B cell (primary cell): ENCODE measurements around the gene HBG2. TPM values are rescaled to one million over a fixed set of nuclear protein-coding genes. Genes with fewer than 3 reads are reported as not detected.

Experiments
- ATAC-seq: fragments of 200-7000 bp; cut with Tn5 transposase; one replicate; pipeline ENCODE4 v1.10.0; 2021; ENCODE audit warnings: low read depth, mild to moderate bottlenecking, moderate number of reproducible peaks, moderate library complexity
- CTCF ChIA-PET: fragments of 350-600 bp; sonication (Branson Sonifier 250); formaldehyde crosslinking; loops from one replicate; lab custom pipeline; 2021; ENCODE audit warnings: antibody characterized with exemption, inconsistent platforms; lab: Charles Lee
- POLR2A ChIA-PET: fragments of 350-600 bp; sonication (Branson Sonifier 250); formaldehyde crosslinking; loops from one replicate; lab custom pipeline; 2021; ENCODE audit warnings: antibody characterized with exemption; lab: Charles Lee
- DNase-seq: peaks from one replicate; pipeline ENCODE4 v3.0.0; 2013
- H2AFZ ChIP-seq: 2 replicates; pipeline ENCODE4 v1.6.1; 2012; ENCODE audit warnings: mild to moderate bottlenecking, low read depth, low read length; ENCODE audit not compliant: insufficient read depth, poor library complexity, severe bottlenecking
- H3K27ac ChIP-seq, 2 donors: 1 replicate in 1 of 2; 2 replicates in 1 of 2; pipeline ENCODE4 v1.5.1; 2012 to 2013; ENCODE audit warnings: low read length in 2 of 2, mild to moderate bottlenecking in 2 of 2, moderate library complexity in 1 of 2
- H3K27me3 ChIP-seq, 4 experiments: fragments of 200-600 bp in 1 of 4; sonication (generic) in 1 of 4; replicated peaks in 1 of 4; 1 replicate in 2 of 4; 2 replicates in 2 of 4; pipeline versions ENCODE4 v1.6.1 to v1.7.0; 2013 to 2016; ENCODE audit warnings: low read length in 3 of 4, mild to moderate bottlenecking in 2 of 4, mixed read lengths in 1 of 4, moderate library complexity in 1 of 4; ENCODE audit not compliant: insufficient read depth in 4 of 4, control insufficient read depth in 3 of 4; ENCODE audit errors: control extremely low read depth in 1 of 4
- H3K36me3 ChIP-seq, 2 experiments: replicated peaks in 1 of 2; 1 replicate in 1 of 2; 2 replicates in 1 of 2; pipeline versions ENCODE4 v1.6.1 to v1.7.1; 2013; ENCODE audit warnings: low read length in 1 of 2; ENCODE audit not compliant: insufficient read depth in 2 of 2, control insufficient read depth in 1 of 2; ENCODE audit errors: control extremely low read depth in 1 of 2, extremely low read depth in 1 of 2
- H3K4me1 ChIP-seq, 2 donors: fragments of 200-600 bp in 1 of 2; sonication (generic) in 1 of 2; 1 replicate in 1 of 2; 2 replicates in 1 of 2; pipeline versions ENCODE4 v1.5.1 to v1.6.1; 2013 to 2017; ENCODE audit warnings: low read length in 2 of 2; ENCODE audit not compliant: control insufficient read depth in 2 of 2, insufficient read depth in 2 of 2
- H3K4me2 ChIP-seq: replicated peaks from 2 replicates; pipeline ENCODE3; 2012; ENCODE audit warnings: mild to moderate bottlenecking, low read depth, low read length; ENCODE audit not compliant: poor library complexity, severe bottlenecking
- H3K4me3 ChIP-seq, 5 experiments: fragments of 200-600 bp in 1 of 5; sonication (generic) in 1 of 5; 1 replicate in 3 of 5; 2 replicates in 2 of 5; pipeline versions ENCODE4 v1.5.1 to v1.7.0; 2011 to 2016; ENCODE audit warnings: low read length in 4 of 5, mild to moderate bottlenecking in 4 of 5, low read depth in 2 of 5, control low read depth in 1 of 5, moderate library complexity in 1 of 5; ENCODE audit not compliant: insufficient read depth in 1 of 5; ENCODE audit errors: control extremely low read depth in 1 of 5, extremely low read depth in 1 of 5
- H3K79me2 ChIP-seq: fragments of 200-600 bp; sonication (generic); one replicate; pipeline ENCODE4 v1.6.0; 2016; ENCODE audit warnings: low read length; ENCODE audit not compliant: control insufficient read depth, insufficient read depth
- H3K9ac ChIP-seq: fragments of 200-600 bp; sonication (generic); 2 replicates; pipeline ENCODE4 v1.6.1; 2017; ENCODE audit warnings: mild to moderate bottlenecking, low read length, moderate library complexity
- H3K9me3 ChIP-seq, 3 donors: one replicate each; pipeline versions ENCODE4 v1.6.1 to v1.7.1; 2013; ENCODE audit warnings: low read length in 2 of 3; ENCODE audit not compliant: control insufficient read depth in 2 of 3, insufficient read depth in 1 of 3; ENCODE audit errors: control extremely low read depth in 1 of 3
- H4K20me1 ChIP-seq: 2 replicates; pipeline ENCODE4 v1.6.0; 2012; ENCODE audit warnings: mild to moderate bottlenecking, low read length; ENCODE audit not compliant: insufficient read depth, control insufficient read depth, poor library complexity, severe bottlenecking
- H3K27ac Mint-ChIP-seq: one replicate; pipeline ENCODE4 v1.8.0; 2021; ENCODE audit warnings: mixed read lengths
- H3K27me3 Mint-ChIP-seq: one replicate; pipeline ENCODE4 v1.8.0; 2021; ENCODE audit warnings: mixed read lengths
- H3K4me1 Mint-ChIP-seq: one replicate; pipeline ENCODE4 v1.8.0; 2021; ENCODE audit warnings: mixed read lengths
- H3K4me3 Mint-ChIP-seq: one replicate; pipeline ENCODE4 v1.8.0; 2021; ENCODE audit warnings: mixed read lengths
- H3K9me3 Mint-ChIP-seq: one replicate; pipeline ENCODE4 v1.8.0; 2022; ENCODE audit warnings: mixed read lengths; ENCODE audit not compliant: insufficient read depth
- CTCF ChIP-seq: fragments of 200-600 bp; IDR thresholded peaks from one replicate; pipeline ENCODE4 v1.8.0; 2022; ENCODE audit warnings: antibody characterized with exemption, mild to moderate bottlenecking
- EZH2 ChIP-seq: IDR thresholded peaks from 2 replicates; pipeline ENCODE4 v1.6.1; 2012; ENCODE audit warnings: borderline replicate concordance, low read depth, mild to moderate bottlenecking, moderate library complexity, low read length; ENCODE audit not compliant: insufficient read depth, poor library complexity, severe bottlenecking
- WGBS: methylation state at CpG from one replicate; pipeline ENCODE4 v1.1.5; 2013; ENCODE audit warnings: missing lambda C conversion rate; ENCODE audit not compliant: insufficient coverage; 5-methylcytosine and 5-hydroxymethylcytosine counted together
- intact Hi-C: fragments of 100-400 bp; cut with micrococcal nuclease; formaldehyde crosslinking; loops from one replicate; pipeline ENCODE4 v1.10.0; 2022
- polyA plus RNA-seq: library from polyadenylated mRNA; depleted of rRNA; stranded (reverse); fragments of >200 nt; gene quantifications from 2 replicates; pipeline ENCODE4 v1.2.3, GENCODE V29; 2012
- total RNA-seq, 2 donors: library from RNA; stranded (reverse); fragments of 120-200 nt in 1 of 2; gene quantifications; 1 replicate in 1 of 2; 2 replicates in 1 of 2; pipeline versions ENCODE4 v1.2.3 to v1.2.4, GENCODE V29; 2013 to 2022

The HBG2 gene
- total and polyA plus RNA-seq, 2 donors (not counting 1 experiment from before 2014, with no cell fraction given), result not detected

GRCh38 chr11:5239046-5239445 lies 15.5 kb downstream of the HBG2 start:
- no peak overlapping the region for H3K4me2 ChIP-seq
- H4K20me1 ChIP-seq, result no peaks in the 10 kb centered on the region
- Mint-ChIP-seq H3K9me3 (no peaks in the 10 kb centered on the region), H3K27ac (no peak overlapping the region), H3K27me3 (peaks cover 6% of the 10 kb centered on the region), H3K4me1 (peaks cover 6% of the 10 kb centered on the region), H3K4me3 (no peak overlapping the region)
- no peak overlapping the region for H3K9ac ChIP-seq
- no peak overlapping the region for H3K27ac ChIP-seq
- intact Hi-C loops, result no loop called here
- no peaks in the 10 kb centered on the region for H3K27me3 ChIP-seq
- no peak for ATAC-seq
- no peak overlapping the region for H2AFZ ChIP-seq
- H3K4me1 ChIP-seq, result no peaks in the 10 kb centered on the region
- TF ChIP-seq EZH2 (no peak), CTCF (no peak)
- DNase-seq, result no peak
- H3K9me3 ChIP-seq, result no peaks in the 10 kb centered on the region
- ChIA-PET POLR2A (no interaction called here), CTCF (no interaction called here)
- H3K79me2 ChIP-seq, result no peaks in the 10 kb centered on the region
- no peak overlapping the region for H3K4me3 ChIP-seq
- H3K36me3 ChIP-seq, result no peaks in the 10 kb centered on the region

- WGBS, result no CpG with 5 or more reads among the region's 2 CpGs
- CTCF ChIA-PET, result no interaction called here
- Mint-ChIP-seq H3K9me3 (no peaks in the 10 kb centered on the region), H3K4me1 (peaks cover 6% of the 10 kb centered on the region), H3K27me3 (peaks cover 6% of the 10 kb centered on the region), H3K4me3 (no peak overlapping the region), H3K27ac (no peak overlapping the region)
- no peaks in the 10 kb centered on the region for H3K79me2 ChIP-seq
- H3K9me3 ChIP-seq, result no peaks in the 10 kb centered on the region
- H3K4me3 ChIP-seq, result no peak overlapping the region
- H2AFZ ChIP-seq, result no peak overlapping the region
- ATAC-seq (no peak), DNase-seq (no peak)
- intact Hi-C loops, result no loop called here
- H3K4me1 ChIP-seq, result no peaks in the 10 kb centered on the region
- no peaks in the 10 kb centered on the region for H3K36me3 ChIP-seq
- no peak overlapping the region for H3K27ac ChIP-seq
- POLR2A ChIA-PET, result no interaction called here
- H3K4me2 ChIP-seq, result no peak overlapping the region
- H4K20me1 ChIP-seq, result no peaks in the 10 kb centered on the region
- no peaks in the 10 kb centered on the region for H3K27me3 ChIP-seq
- H3K9ac ChIP-seq, result no peak overlapping the region
- no peak for TF ChIP-seq CTCF
- no peak for TF ChIP-seq EZH2
These were observed 16.1 kb downstream of the HBG2 start for GRCh38 chr11:5238486-5238885.
